ENCODE measurements around the gene ELAVL1. TPM values are rescaled to one million over a fixed set of nuclear protein-coding genes. Genes with fewer than 3 reads are reported as not detected.
A peak's percentile ranks its signal among the peaks of the same experiment; 100 is the strongest.

ELAVL1 gene
- total and polyA plus RNA-seq, 2 of the 13 experiments (the other 11 are each of a cell fraction or from before 2014, with no cell fraction given), result 27.9 to 38.4 TPM

GRCh38 chr19:8052464-8052859 is 47.0 kb upstream of the ELAVL1 start, which contains the start of gene CCL25:
Gene CCL25 (plus strand): TSS chr19:8052760. CDS start chr19:8053050, 290 bp downstream.
- Histone ChIP-seq H2AFZ (ENCODE audit: low read length) (no peak within 1 kb of the TSS), H3K36me3 (replicated peaks in 1 of 2; ENCODE audit: control insufficient read depth in 1 of 2, insufficient read depth in 2 of 2, low read length in 2 of 2) (no peaks in the 10 kb centered on the region), H3K27ac (ENCODE audit: extremely low read length, insufficient read depth, low read length) (no peak within 1 kb of the TSS), H3K27me3 (ENCODE audit: control insufficient read depth in 1 of 2, insufficient read depth in 2 of 2, low read length in 2 of 2) (no peaks in the 10 kb centered on the region; a peak in 1 of 5 replicates), H4K20me1 (ENCODE audit: insufficient read depth, low read length) (no peaks in the 10 kb centered on the region), H3K79me2 (ENCODE audit: insufficient read depth, low read length) (no peaks in the 10 kb centered on the region), H3K9ac (ENCODE audit: insufficient read depth, low read depth, low read length) (no peak within 1 kb of the TSS), H3K4me1 (ENCODE audit: insufficient read depth, low read length) (peaks cover 24% of the 10 kb centered on the region), H3K4me3 (replicated peaks in 1 of 3; ENCODE audit: insufficient read depth in 1 of 3, low read depth in 2 of 3, low read length in 3 of 3) (no peak within 1 kb of the TSS), H3K4me2 (ENCODE audit: low read depth, low read length) (peak within 1 kb of the TSS; percentile 42; the same call in 1 of the 2 replicates), H3K9me3 (ENCODE audit: low read length) (no peaks in the 10 kb centered on the region)
- WGBS (ENCODE audit: low lambda C conversion rate), result 48% methylated on average over 5 of the region's 7 CpGs
- FAIRE-seq (no peak), DNase-seq (ENCODE audit: low spot score) (no peak), ATAC-seq (no peak)
- ChIA-PET CTCF (ENCODE audit: low intra/inter-chr PET ratio, low total read pairs) (no interaction called here), POLR2A (interaction anchor here (0.6 kb wide), 1 partner anchor 109 kb away, joined by 3 read pairs; the partner anchor contains the start of gene TIMM44)
- no TSS peak for BruUV-seq (replicated peaks)
- in situ Hi-C loops (cut with HindIII; ENCODE audit: extremely low pct_ligation_motif_present, low pct_unique_long_range_greater_than_20kb) (no loop called here), intact Hi-C loops (cut with micrococcal nuclease; ENCODE audit: unreplicated experiment) (no loop called here)
- TF ChIP-seq, protein P1, sequence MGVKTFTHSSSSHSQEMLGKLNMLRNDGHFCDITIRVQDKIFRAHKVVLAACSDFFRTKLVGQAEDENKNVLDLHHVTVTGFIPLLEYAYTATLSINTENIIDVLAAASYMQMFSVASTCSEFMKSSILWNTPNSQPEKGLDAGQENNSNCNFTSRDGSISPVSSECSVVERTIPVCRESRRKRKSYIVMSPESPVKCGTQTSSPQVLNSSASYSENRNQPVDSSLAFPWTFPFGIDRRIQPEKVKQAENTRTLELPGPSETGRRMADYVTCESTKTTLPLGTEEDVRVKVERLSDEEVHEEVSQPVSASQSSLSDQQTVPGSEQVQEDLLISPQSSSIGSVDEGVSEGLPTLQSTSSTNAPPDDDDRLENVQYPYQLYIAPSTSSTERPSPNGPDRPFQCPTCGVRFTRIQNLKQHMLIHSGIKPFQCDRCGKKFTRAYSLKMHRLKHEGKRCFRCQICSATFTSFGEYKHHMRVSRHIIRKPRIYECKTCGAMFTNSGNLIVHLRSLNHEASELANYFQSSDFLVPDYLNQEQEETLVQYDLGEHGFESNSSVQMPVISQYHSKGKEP (CRISPR knock-in tag; IDR thresholded peaks at IDR 0.05), result no peak
- TF ChIP-seq ZNF205 (CRISPR knock-in tag; IDR thresholded peaks at IDR 0.05), result no peak
- TF ChIP-seq POLR2G (IDR thresholded peaks at IDR 0.05; ENCODE audit: low read depth, low read length), result no peak
- TF ChIP-seq ZMAT3 (CRISPR knock-in tag; conservative IDR thresholded peaks at IDR 0.05), result no peak
- no peak for TF ChIP-seq SPEN (CRISPR knock-in tag; IDR thresholded peaks at IDR 0.05; ENCODE audit: low read depth)
- TF ChIP-seq NR1H2 (CRISPR knock-in tag; IDR thresholded peaks at IDR 0.05; ENCODE audit: borderline replicate concordance, low read depth), result no peak
- TF ChIP-seq ZBTB26 (CRISPR knock-in tag; IDR thresholded peaks at IDR 0.05; ENCODE audit: borderline replicate concordance), result no peak
